ENCODE results near the gene C19orf12. TPM values are rescaled to one million over a fixed set of nuclear protein-coding genes. Genes with fewer than 3 reads are reported as not detected.

The C19orf12 gene
- total RNA-seq, 2 experiments from 2014 or later, result 34.4 to 36.6 TPM

DNA sequence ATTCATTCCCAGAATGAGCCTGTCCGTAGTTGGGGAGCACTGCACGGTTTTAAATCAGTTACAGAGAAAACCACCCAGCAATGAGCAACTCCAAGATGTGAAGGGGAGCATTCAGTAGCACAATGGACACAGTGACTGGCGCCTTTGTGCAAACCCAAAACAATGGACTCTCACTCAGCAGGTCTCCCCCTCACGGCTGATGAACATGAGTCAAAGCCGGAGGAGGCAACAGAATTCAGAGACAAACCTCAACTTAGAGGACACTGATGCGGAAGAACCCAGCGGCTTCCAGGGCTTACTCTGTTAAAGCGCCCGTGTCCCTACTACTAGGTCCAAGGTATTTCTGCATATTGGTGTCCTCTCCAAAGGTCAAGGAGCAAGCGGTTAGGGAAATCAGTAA is 32.1 kb downstream of the C19orf12 start:
- CTCF ChIA-PET, result interaction anchor here (1.0 to 1.7 kb wide), 3 partner anchors 8 to 72 kb away, joined by 3 to 5 read pairs (median 5); no protein-coding TSS in a partner anchor
- POLR2A ChIA-PET, result interaction anchor here (0.6 kb wide), 1 partner anchor 12 kb away, joined by 5 read pairs; no protein-coding TSS in a partner anchor

- ChIA-PET CTCF (interaction anchor here (1.0 to 2.2 kb wide), 5 partner anchors 8 to 72 kb away, joined by 3 to 14 read pairs (median 3); no protein-coding TSS in a partner anchor), POLR2A (interaction anchor here (1.9 kb wide), 1 partner anchor 10 kb away, joined by 8 read pairs; no protein-coding TSS in a partner anchor)
These were observed 32.7 kb downstream of the C19orf12 start for GRCh38 chr19:29682236-29682895.

DNA sequence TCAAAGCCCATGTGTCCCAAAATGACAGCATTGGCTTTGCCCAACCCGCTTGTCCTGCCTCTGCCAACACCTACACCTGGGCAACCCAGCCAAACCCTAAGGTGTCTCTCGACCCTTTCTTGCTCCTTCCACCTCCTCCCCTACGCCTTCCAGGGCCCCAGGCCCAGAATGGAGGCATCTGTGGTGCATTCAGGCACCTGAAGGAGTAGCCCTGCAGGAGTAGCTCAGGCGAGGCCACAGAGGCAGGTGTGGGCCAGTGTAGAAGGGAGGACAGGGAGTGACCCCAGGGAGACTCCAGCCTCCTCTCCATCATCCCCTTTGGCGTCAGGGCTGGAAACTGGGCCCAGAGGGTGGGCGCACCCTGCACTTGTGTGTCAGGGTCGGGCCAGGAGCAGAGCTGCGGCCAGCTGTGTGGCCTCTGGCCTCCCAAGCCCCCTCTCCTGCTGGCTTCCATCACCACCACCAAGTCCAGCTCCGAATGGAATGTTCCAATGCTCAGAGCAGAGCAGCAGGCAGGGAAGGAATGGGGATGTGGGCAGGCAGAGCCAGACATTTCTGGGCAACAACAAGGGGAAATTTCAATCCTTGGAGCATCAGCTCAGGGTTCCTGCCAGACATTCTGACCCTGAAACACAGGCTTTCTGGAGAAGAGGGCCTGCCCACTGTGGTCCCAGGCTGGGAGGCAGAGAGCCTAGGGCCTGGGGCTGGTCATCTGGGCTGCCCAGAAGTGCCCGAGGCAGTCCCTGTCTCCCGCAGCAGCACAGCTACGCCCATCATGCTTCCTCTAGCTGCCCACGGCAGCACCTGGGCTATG is 33.4 kb downstream of the C19orf12 start:
- CTCF ChIA-PET, result interaction anchor here (0.5 to 2.2 kb wide), 7 partner anchors 9 to 80 kb away, joined by 3 to 14 read pairs (median 3); no protein-coding TSS in a partner anchor

DNA sequence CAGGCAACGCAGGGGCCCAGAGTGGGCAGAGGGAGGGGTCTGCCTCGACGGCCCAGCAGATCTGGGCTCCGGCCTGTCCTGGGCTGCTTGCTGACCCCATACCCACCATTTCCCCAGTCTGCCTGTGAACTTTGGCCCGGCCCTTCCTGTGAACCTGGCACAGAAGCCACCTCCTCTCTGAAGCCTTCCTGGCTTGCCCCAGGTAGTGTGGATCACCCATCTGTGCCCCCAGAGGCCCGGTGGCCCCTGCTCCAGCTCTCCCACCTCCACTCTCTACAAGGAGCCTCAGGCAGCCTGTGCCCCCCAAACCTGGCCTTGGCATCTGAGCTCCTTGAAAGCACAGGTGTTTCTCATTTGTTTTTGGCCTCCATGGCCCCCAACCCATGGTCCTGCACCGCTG is 34.1 kb downstream of the C19orf12 start:
- POLR2A ChIA-PET, result interaction anchor here (0.7 to 1.9 kb wide), 3 partner anchors 9 to 54 kb away, joined by 4 to 8 read pairs (median 5); partner anchors contain the start of gene PLEKHF1
- CTCF ChIA-PET, result interaction anchor here (0.9 to 2.2 kb wide), 4 partner anchors 8 to 15 kb away, joined by 3 to 14 read pairs (median 3); no protein-coding TSS in a partner anchor

More for the DNA sequence above, 33.4 kb downstream of the C19orf12 start:
- POLR2A ChIA-PET, result interaction anchor here (0.7 to 1.9 kb wide), 3 partner anchors 10 to 55 kb away, joined by 4 to 8 read pairs (median 5); partner anchors contain the start of gene PLEKHF1

DNA sequence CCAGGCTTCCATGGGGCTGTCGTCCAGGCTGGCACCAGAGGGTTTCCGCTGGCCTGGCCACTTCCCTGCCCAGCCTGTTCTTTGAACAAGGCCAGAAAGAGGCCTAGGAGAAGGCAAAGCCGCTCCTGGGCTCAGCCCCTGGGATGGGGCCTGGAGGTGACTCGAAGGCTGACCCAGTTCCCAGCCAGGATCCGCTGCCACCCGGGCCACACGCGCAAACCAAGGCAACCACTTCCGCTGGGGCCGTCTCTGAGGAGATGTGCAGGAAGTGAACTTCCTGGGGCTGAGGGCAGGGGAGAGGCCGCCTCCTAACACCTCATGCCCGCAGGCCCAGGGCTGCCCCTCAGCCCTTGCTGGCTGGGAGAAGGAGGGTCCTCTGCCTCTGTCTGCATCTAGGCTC is 34.6 kb downstream of the C19orf12 start:
- POLR2A ChIA-PET, result interaction anchor here (0.6 to 1.9 kb wide), 4 partner anchors 8 to 54 kb away, joined by 3 to 8 read pairs (median 4); partner anchors contain the start of gene PLEKHF1

DNA sequence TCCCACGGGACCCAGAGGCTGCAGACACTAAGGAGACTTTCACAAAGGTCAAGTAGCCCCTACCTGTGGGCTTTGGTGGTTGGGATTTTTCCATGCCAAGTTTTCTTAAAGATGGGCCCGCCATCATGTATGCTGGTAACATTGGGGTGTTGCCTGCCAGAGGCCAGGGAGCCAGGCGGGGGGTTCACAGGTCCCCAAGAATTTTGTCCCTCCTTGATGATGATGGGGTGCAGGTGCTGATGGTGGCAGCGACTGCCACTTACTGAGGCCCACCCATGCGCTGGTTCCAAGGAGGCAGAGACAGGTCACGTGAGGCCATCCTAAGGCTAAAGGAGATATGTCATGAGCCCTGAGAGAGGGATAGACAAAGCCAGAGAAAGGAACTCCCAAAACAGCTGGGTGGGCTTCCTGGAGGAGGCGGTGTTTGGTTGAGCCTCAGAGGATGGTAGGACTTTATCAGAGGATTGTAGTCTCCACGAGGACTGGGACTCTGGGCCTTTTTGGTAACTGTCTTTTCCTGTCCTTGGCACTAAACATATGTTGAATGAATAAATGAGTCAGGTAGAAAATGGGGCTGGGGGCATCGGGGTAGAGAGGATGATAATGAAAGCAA is 35.4 kb downstream of the C19orf12 start:
- CTCF ChIA-PET, result interaction anchor here (1.1 to 3.3 kb wide), 3 partner anchors 14 to 69 kb away, joined by 3 to 12 read pairs (median 3); partner anchors contain the start of gene PLEKHF1
- POLR2A ChIA-PET, result interaction anchor here (0.6 to 1.0 kb wide), 2 partner anchors 11 to 14 kb away, joined by 3 read pairs; partner anchors contain the start of gene PLEKHF1

More for the DNA sequence above, 34.6 kb downstream of the C19orf12 start:
- CTCF ChIA-PET, result interaction anchor here (2.2 to 3.3 kb wide), 2 partner anchors 8 to 70 kb away, joined by 12 to 14 read pairs; no protein-coding TSS in a partner anchor

DNA sequence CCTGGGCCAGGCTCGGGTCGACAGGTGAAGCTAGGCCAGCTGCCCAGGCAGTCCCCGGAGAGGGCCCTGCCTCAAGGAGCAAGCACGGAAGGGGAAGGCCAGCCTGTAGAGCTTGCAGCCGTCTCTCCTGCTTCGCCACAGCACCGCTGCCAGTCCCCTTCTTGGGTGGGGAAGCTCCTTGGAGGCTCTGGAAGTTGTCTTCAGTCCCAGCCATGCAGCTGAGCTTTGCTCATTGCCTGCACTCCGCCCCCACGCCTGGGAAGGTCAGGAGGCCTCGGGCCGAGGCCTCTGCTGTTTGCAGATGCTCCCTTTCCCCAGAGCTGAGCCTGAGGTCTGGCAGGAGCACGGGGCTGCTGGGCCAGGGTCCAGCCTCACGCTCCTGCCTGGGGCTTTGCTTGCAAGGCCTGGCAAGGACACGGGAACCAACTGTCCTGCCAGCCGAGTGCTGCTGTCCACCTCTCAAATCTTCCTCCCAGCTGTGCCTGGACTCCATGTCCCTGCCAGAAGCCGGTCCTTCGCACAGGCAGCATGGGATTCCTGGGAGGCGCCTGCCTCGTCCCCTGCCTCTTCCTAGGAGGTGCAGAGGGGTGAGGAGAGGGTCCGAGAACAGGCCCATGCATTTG is 36.5 kb downstream of the C19orf12 start:
- POLR2A ChIA-PET, result interaction anchor here (0.6 to 1.0 kb wide), 2 partner anchors 13 to 64 kb away, joined by 3 read pairs; partner anchors contain the start of gene PLEKHF1
- CTCF ChIA-PET, result interaction anchor here (1.1 to 3.3 kb wide), 4 partner anchors 12 to 68 kb away, joined by 3 to 12 read pairs (median 4); partner anchors contain the start of gene PLEKHF1

- CTCF ChIA-PET, result interaction anchor here (0.6 to 3.3 kb wide), 3 partner anchors 39 to 168 kb away, joined by 3 to 12 read pairs (median 3); no protein-coding TSS in a partner anchor
- POLR2A ChIA-PET, result interaction anchor here (0.6 kb wide), 1 partner anchor 37 kb away, joined by 3 read pairs; no protein-coding TSS in a partner anchor
These were observed 37.9 kb downstream of the C19orf12 start for GRCh38 chr19:29677001-29677817.

GRCh38 chr19:29676586-29676985 is 38.5 kb downstream of the C19orf12 start:
- ChIA-PET POLR2A (no interaction called here), CTCF (interaction anchor here (1.2 kb wide), 1 partner anchor 18 kb away, joined by 3 read pairs; no protein-coding TSS in a partner anchor)

GRCh38 chr19:29675650-29676186 is 39.3 kb downstream of the C19orf12 start:
- POLR2A ChIA-PET, result no interaction called here
- CTCF ChIA-PET, result interaction anchor here (1.2 to 1.6 kb wide), 3 partner anchors 13 to 19 kb away, joined by 3 to 6 read pairs (median 5); no protein-coding TSS in a partner anchor

DNA sequence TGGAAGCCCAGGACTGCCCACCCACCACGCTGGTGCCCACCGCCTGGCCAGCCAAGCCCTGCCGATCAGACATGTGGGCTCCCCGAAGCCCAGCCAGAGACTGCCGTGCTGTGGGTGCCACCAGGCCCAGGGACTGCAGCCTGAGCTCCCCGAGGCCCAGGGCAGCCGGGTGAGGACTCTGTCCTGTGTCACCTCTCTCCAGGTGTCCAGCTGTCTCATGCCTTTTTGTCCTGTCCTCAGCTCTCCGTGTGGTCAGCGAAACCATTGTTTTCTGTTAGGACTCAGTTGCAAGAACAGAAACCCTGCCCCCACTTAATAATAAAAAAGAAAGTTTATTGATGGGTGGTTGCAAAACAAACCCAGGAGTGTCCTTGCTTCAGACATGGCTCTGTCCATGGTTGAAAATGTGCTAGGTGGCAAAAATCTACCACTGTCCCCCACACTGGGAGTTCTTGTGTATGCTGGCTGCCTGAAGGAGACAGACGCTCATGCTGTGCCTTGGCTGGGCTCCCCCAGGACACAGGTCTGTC is 39.9 kb downstream of the C19orf12 start:
- ChIA-PET POLR2A (no interaction called here), CTCF (interaction anchor here (1.2 to 4.1 kb wide), 4 partner anchors 13 to 64 kb away, joined by 3 to 25 read pairs (median 6); no protein-coding TSS in a partner anchor)

GRCh38 chr19:29674374-29675119 is 40.5 kb downstream of the C19orf12 start:
- CTCF ChIA-PET, result interaction anchor here (1.5 to 4.1 kb wide), 3 partner anchors 12 to 64 kb away, joined by 5 to 25 read pairs (median 6); no protein-coding TSS in a partner anchor
- POLR2A ChIA-PET, result interaction anchor here (1.6 kb wide), 1 partner anchor 9 kb away, joined by 4 read pairs; the partner anchor contains the start of gene PLEKHF1

DNA sequence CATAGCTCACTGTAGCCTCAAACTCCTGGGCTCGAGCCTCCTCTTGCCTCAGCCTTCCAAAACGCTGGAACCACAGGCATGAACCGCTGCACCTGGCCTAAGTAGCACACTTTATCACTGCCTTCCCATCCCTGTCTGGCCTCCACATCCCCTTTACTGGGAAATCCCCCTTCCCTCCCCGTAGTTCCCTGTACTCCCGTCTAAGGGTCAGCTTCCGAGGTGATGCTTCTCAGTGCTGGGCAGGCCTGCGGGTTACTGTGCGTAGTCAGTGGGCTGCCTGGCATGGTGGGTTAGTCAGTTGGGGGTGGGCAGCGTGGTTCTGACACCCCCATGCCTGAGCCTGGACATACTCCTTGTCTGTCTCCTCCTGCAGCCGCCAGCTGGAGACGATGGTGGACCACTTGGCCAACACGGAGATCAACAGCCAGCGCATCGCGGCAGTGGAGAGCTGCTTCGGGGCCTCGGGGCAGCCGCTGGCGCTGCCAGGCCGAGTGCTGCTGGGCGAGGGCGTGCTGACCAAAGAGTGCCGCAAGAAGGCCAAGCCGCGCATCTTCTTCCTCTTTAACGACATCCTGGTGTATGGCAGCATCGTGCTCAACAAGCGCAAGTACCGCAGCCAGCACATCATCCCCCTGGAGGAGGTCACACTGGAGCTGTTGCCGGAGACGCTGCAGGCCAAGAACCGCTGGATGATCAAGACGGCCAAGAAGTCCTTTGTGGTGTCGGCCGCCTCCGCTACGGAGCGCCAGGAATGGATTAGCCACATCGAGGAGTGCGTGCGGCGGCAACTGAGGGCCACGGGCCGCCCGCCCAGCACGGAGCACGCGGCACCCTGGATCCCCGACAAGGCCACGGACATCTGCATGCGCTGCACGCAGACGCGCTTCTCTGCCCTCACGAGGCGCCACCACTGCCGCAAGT is 41.4 kb downstream of the C19orf12 start:
- ChIA-PET CTCF (interaction anchor here (0.8 to 4.1 kb wide), 11 partner anchors 8 to 67 kb away, joined by 3 to 25 read pairs (median 6); partner anchors contain the start of genes C19orf12, PLEKHF1 and POP4), POLR2A (interaction anchor here (0.6 to 2.3 kb wide), 9 partner anchors 9 to 271 kb away, joined by 3 to 10 read pairs (median 4); partner anchors contain the start of gene PLEKHF1)

- ChIA-PET CTCF (interaction anchor here (0.8 to 4.1 kb wide), 14 partner anchors 8 to 66 kb away, joined by 3 to 25 read pairs (median 6); partner anchors contain the start of genes C19orf12, PLEKHF1 and POP4), POLR2A (interaction anchor here (0.6 to 2.3 kb wide), 13 partner anchors 8 to 272 kb away, joined by 3 to 12 read pairs (median 4); partner anchors contain the start of genes C19orf12, PLEKHF1 and POP4)
These were observed 42.1 kb downstream of the C19orf12 start for GRCh38 chr19:29672933-29673336.
